Measurements from ENCODE around the gene KDM2A.

The KDM2A gene

DNA sequence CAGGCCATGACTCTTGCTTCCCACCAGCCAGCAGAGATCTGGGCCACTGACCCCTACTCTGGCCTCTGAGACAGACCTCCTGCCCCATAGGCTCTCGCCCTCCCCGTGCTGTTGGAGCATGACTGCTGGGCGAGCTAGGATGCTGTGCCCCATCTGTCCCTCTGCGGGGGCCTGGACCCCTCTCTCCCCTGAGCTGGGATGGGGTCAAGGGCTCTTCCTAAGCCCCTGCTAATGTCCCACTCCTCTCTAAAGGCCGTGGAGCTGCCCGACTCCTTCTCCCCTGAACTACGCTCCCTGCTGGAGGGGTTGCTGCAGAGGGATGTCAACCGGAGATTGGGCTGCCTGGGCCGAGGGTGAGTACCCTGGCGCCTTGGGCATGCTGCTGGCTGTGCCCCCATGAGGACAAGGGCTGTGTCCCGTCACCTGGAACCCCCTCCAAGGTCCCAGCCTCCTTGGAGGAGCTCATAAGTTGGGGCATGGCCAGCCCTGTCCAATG lies 163.9 kb downstream of the KDM2A start:
- DNase-seq (ENCODE audit: low read depth): no peak
- TF ChIP-seq, protein P1, sequence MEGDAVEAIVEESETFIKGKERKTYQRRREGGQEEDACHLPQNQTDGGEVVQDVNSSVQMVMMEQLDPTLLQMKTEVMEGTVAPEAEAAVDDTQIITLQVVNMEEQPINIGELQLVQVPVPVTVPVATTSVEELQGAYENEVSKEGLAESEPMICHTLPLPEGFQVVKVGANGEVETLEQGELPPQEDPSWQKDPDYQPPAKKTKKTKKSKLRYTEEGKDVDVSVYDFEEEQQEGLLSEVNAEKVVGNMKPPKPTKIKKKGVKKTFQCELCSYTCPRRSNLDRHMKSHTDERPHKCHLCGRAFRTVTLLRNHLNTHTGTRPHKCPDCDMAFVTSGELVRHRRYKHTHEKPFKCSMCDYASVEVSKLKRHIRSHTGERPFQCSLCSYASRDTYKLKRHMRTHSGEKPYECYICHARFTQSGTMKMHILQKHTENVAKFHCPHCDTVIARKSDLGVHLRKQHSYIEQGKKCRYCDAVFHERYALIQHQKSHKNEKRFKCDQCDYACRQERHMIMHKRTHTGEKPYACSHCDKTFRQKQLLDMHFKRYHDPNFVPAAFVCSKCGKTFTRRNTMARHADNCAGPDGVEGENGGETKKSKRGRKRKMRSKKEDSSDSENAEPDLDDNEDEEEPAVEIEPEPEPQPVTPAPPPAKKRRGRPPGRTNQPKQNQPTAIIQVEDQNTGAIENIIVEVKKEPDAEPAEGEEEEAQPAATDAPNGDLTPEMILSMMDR (IDR thresholded peaks at IDR 0.05; ENCODE audit: control insufficient read depth, extremely low read depth, insufficient read depth): no peak
- no peak overlapping the region for H3K4me3 ChIP-seq (ENCODE audit: low read depth, low read length)

DNA sequence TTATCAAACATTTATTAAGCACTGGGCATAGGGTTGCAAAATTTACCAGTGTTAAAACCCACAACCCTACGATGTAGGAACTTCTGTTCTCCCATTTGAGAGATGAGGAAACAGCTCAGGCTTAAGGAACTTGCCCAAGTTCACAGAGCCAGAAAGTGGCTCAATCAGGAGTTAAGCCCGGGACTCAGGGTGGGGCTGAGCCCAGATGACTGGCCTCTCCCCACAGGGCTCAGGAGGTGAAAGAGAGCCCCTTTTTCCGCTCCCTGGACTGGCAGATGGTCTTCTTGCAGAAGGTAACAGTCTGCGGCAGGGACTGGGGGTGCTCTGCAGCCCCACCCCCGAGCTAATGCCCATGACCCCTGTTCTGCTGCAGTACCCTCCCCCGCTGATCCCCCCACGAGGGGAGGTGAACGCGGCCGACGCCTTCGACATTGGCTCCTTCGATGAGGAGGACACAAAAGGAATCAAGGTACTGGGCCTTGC lies 164.5 kb downstream of the KDM2A start:
- TF ChIP-seq, protein P1 (IDR thresholded peaks at IDR 0.05; ENCODE audit: control insufficient read depth, extremely low read depth, insufficient read depth): no peak
- no peak overlapping the region for H3K4me3 ChIP-seq (ENCODE audit: low read depth, low read length)
- DNase-seq (ENCODE audit: low read depth): no peak

GRCh38 chr11:67284811-67285540 lies 165.9 kb downstream of the KDM2A start:
- no peak overlapping the region for H3K4me3 ChIP-seq (ENCODE audit: low read depth, low read length)
- TF ChIP-seq, protein P1 (IDR thresholded peaks at IDR 0.05; ENCODE audit: control insufficient read depth, extremely low read depth, insufficient read depth): no peak
- no peak for DNase-seq (ENCODE audit: low read depth)

GRCh38 chr11:67285541-67286498 lies 166.8 kb downstream of the KDM2A start:
- no peak for DNase-seq (ENCODE audit: low read depth)
- no peak overlapping the region for H3K4me3 ChIP-seq (ENCODE audit: low read depth, low read length)
- TF ChIP-seq, protein P1 (IDR thresholded peaks at IDR 0.05; ENCODE audit: control insufficient read depth, extremely low read depth, insufficient read depth): no peak

DNA sequence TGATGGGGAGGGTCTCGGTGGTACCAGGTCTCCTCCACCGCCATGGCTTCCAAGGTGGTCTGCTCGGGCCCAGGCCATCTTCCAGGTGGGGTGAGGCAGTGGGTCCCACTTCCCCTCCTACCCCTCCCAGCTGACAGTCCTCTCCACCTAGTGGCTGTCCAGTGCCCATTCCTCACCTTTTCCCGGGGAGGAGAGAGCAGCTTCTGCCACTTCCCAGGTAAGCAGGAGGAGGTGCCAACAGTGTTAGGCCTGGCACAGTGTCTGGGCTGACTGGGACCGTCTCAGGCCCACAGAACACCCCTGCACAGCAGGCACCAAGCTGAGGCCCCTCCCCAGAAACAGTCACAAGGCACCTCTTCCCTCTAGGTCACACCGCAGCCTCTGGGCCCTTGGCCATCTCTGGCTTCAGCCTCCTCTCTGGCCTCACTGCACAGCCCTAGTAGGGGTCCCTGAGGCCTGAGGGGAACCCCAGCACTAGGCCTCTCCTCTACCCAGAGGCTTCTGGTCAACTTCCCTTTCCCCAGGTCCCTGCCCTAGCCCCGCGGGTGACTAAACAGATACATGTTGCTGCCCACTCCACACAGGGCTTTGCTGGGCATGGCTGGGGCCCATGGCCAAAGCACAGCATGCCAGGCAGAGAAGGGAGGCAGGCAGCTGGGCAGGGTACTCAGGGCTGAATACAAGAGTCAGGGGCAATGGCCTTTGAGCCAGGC lies 167.7 kb downstream of the KDM2A start:
- no peak overlapping the region for H3K4me3 ChIP-seq (ENCODE audit: low read depth, low read length)
- TF ChIP-seq, protein P1 (IDR thresholded peaks at IDR 0.05; ENCODE audit: control insufficient read depth, extremely low read depth, insufficient read depth): peak; percentile 15; the same call in 1 of the 2 replicates
- no peak for DNase-seq (ENCODE audit: low read depth)

Measured in LNCaP clone FGC (cell line).